ENCODE measurements around the gene SH3TC1. TPM values are rescaled to one million over a fixed set of nuclear protein-coding genes. Genes with fewer than 3 reads are reported as not detected.

The SH3TC1 gene
- polyA plus RNA-seq, 4 donors, result 21.8 to 36.5 (median 24.7) TPM

DNA sequence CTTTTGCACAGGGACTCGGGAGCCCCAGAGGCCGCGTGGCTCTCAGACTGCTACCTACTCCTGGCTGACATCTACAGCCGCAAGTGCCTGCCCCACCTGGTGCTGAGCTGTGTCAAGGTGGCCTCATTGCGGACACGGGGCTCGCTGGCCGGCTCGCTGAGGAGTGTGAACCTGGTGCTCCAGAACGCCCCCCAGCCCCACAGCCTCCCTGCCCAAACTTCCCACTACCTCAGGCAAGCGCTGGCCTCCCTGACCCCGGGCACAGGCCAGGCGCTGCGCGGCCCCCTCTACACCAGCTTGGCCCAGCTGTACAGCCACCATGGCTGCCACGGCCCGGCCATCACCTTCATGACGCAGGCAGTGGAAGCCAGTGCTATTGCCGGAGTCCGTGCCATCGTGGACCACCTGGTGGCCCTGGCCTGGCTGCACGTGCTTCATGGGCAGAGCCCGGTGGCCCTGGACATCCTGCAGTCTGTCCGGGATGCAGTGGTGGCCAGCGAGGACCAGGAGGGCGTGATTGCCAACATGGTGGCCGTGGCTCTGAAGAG is 28.8 kb downstream of the SH3TC1 start:
- no peak for DNase-seq (ENCODE audit: low read depth in 4 of 4, low spot score in 3 of 4)

- no peak for DNase-seq (ENCODE audit: low read depth in 4 of 4, low spot score in 3 of 4)
These were observed 29.5 kb downstream of the SH3TC1 start for GRCh38 chr4:8228319-8229250.

- no peak for DNase-seq (ENCODE audit: low read depth in 4 of 4, low spot score in 3 of 4)
These were observed 30.4 kb downstream of the SH3TC1 start for GRCh38 chr4:8229331-8229975.

DNA sequence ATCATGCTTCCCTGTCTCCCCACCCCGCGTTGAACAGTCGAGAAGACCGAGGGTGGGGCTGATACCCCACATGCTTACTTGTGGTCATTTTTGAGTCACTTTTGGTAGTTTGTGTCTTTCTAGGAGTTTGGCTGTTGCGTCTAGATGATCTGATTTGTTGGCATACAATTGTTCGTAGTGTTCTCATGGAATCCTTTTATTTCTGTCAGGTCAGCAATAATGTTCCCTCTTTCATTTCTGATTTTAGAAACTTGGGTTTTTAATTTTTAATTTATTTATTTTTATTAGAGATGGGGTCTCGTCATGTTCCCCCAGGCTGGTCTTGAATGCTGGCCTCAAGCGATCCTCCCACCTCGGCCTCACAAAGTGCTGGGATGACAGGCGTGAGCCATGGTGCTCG is 30.9 kb downstream of the SH3TC1 start:
- DNase-seq (ENCODE audit: low read depth in 4 of 4, low spot score in 3 of 4), result no peak

GRCh38 chr4:8230891-8231290 is 31.8 kb downstream of the SH3TC1 start:
- no peak for DNase-seq (ENCODE audit: low read depth in 4 of 4, low spot score in 3 of 4)

DNA sequence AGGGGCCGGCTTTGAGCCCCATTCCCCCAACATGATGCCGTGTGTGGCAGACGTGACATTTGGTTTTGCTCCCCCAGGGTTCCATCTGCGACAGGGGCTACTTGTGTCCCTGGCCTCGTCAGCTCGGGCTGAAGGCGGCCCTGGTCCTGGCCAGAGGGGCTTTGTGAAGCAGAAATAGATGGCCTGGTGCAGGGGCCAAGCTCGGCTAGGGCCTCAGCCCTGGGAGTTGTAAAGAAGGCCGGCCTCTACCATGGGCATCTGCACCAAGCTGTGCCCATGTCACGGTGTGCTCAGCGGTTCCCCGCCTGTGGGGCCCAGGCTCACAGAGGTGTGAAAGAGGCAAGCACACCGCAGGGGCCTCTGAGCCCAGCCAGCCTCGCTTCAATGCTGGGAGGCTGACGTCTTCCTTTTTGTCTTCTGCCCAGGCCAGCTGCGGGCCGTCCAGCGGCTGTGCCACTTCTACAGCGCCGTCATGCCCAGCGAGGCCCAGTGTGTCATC is 32.5 kb downstream of the SH3TC1 start:
- DNase-seq (ENCODE audit: low read depth in 4 of 4, low spot score in 3 of 4), result no peak

DNA sequence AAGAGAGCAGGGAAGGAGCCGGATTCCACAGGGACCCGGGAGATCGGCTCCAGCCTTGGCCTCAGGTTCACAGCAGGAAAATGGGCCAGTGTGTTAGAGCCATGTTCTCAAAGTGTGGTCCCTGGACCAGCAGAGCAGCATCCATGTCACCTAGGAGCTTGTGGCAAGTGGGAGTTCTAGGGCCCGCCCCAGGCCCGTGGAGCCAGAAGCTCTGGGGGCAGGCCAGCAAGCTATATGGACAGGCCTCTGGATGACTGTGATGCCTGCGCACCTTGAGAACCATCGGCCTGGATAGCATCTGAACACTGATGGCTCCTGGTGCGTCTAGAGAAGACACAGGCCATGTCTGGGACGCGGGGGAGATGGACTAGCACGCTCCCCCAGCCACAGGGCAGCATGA is 33.7 kb downstream of the SH3TC1 start:
- no peak for DNase-seq (ENCODE audit: low read depth in 4 of 4, low spot score in 3 of 4)

DNA sequence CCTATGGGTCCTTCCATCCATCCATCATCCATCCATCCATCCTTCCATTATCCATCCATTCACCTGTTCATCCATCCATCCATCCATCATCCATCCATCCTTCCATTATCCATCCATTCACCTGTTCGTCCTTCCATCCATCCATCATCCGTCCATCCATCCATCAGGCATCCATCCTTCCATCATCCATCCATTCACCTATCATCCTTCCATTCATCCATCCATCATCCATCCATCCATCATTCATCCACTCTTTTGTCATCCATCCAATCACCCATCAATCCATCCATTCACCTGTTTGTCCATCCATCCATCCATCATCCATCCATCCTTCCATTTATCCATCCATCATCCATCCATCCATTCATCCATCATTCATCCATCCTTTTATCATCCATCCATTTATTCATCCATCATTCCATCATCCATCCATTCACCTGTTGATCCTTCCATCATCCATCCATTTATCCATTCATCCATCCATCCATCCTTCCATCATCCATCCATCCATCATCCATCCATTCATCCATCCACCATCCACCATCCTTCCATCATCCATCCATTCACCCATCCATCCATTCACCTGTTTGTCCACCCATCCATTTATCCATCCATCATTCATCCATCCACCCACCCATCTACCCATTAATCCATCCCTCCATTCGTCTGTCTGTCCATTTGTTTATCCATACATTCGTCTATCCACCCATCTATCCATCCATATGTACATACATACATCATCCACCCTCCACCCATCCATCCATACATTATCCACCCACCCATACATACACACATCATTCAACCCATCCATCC is 34.8 kb downstream of the SH3TC1 start:
- no peak for DNase-seq (ENCODE audit: low read depth in 4 of 4, low spot score in 3 of 4)

GRCh38 chr4:8234715-8235114 is 35.6 kb downstream of the SH3TC1 start:
- DNase-seq (ENCODE audit: low read depth in 4 of 4, low spot score in 3 of 4), result no peak

- DNase-seq (ENCODE audit: low read depth in 4 of 4, low spot score in 3 of 4), result no peak
These were observed 36.1 kb downstream of the SH3TC1 start for GRCh38 chr4:8235224-8235623.

DNA sequence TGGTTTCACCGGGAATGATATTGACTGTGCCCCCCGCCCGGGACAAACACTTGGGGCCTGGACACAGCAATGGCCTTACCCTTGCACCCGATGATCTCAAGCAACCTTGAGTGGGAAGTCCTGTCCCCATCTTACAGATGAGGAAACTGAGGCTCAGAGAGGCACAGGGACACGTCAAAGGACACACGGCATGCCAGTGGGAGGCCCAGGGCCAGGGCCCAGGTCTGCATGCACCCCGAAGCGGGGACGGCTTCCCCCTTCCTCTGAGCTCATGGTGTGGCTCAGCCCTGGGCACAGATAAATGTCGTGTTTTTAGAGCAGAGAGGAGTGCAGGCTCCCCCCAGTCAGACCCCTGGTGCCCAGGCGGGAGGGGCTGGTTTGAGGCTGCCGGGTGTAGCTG is 36.6 kb downstream of the SH3TC1 start:
- no peak for DNase-seq (ENCODE audit: low read depth in 4 of 4, low spot score in 3 of 4)

DNA sequence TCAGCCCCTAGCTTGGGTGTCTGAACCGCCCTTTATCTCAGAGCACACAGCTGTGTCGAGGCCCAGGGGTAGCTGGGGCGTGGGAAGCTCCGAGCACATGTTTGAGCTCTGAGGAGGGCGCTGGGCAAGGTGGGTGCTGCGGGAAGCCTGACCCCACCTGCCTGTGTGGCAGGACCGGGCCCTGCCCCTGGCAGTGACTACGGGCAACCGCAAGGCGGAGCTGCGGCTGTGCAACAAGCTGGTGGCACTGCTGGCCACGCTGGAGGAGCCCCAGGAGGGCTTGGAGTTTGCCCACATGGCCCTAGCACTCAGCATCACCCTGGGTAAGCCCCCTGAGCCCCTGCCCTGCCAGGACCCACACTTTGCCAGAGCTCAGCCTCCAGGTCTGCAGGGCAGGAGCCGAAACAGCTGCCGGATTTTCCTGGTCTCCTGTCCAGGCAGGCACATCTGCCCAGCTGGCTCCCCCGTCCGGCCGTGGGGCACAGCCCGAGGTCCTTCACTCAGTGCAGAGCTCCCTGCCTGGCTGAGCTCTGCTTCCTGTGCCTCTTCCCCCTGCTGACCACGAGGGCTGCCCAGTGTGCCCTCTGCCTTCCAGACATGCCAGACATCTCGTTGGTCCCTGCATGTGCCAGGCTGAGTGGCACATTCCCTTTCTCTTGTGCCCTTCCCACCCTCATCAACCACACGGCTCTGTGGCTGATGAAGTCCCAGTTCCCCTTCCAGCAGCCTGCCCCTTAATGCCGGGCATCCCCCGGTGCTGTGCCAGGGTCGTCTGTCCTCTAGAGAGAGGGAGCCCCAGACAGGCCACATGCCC is 37.2 kb downstream of the SH3TC1 start:
- no peak for DNase-seq (ENCODE audit: low read depth in 4 of 4, low spot score in 3 of 4)

DNA sequence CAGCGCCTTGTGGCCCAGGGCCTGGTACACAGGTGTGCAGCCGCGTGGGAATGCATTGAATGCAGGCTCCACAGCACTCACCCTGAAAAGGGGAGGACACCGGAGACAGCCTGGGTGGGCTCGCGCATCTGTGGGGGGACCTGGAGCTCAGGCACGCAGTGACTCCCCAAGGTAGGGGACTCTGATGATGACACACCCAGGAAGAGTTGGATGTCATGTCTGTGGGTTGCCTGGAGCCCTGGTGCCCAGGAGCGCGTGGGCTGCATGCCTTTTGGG is 37.8 kb downstream of the SH3TC1 start:
- DNase-seq (ENCODE audit: low read depth in 4 of 4, low spot score in 3 of 4), result no peak

DNA sequence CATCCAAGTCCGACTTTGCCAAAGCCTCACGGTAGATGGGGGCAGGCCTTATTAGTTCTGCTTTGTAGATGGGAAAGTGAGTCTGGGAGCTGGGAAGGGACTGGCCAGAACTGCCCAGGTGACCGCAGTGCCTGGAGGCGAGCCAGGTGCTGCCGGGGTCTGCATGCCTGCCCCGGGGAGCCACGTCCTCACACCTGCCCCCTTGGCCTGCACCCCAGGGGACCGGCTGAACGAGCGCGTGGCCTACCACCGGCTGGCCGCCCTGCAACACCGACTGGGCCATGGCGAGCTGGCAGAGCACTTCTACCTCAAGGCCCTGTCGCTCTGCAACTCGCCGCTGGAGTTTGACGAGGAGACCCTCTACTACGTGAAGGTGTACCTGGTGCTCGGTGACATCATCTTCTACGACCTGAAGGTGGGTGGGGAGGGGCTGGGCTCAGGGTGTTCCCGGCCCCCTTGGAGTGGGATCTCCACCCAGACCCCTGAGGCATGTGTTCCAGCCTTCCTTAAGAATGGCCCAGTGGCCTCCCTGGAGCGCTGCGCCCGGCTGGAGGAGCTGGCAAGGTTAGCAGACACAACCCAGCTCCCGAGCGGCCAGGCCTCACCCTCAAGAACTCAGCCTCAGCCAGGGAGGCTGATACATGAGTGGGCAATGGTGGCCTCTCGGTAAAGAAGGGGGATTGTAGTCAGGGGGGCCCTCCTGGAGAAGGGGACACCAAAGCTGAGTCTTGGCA is 38.3 kb downstream of the SH3TC1 start:
- no peak for DNase-seq (ENCODE audit: low read depth in 4 of 4, low spot score in 3 of 4)

- DNase-seq (ENCODE audit: low read depth in 4 of 4, low spot score in 3 of 4), result no peak
These were observed 39.0 kb downstream of the SH3TC1 start for GRCh38 chr4:8238036-8238511.

GRCh38 chr4:8238515-8239053 is 39.5 kb downstream of the SH3TC1 start:
- DNase-seq (ENCODE audit: low read depth in 4 of 4, low spot score in 3 of 4), result no peak

DNA sequence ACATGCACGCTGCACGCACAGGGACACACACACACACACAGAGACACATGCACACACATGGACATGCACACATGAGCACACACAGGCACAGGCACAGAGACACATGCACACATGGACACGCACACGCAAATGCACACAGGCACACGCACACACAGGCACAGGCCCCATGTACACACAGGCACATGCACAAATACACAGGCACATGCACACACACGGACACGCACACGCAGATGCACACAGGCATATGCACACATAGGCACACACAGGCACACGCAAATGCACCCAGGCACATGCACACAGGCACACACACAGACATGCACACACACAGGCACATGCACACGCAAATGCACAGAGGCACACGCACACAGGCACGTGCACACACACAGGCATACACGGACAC is 40.1 kb downstream of the SH3TC1 start:
- no peak for DNase-seq (ENCODE audit: low read depth in 4 of 4, low spot score in 3 of 4)

- DNase-seq (ENCODE audit: low read depth in 4 of 4, low spot score in 3 of 4), result no peak
These were observed 40.6 kb downstream of the SH3TC1 start for GRCh38 chr4:8239661-8240060.
